Measurements from ENCODE around the gene SYNE3.

- TF ChIP-seq EZH2 (IDR thresholded peaks at IDR 0.05; ENCODE audit: borderline replicate concordance) (no peak), CTCF (IDR thresholded peaks at IDR 0.05; ENCODE audit: poor library complexity) (no peak), EZH2phosphoT487 (IDR thresholded peaks at IDR 0.05; ENCODE audit: low read depth, severe bottlenecking, unreplicated experiment) (no peak)
Observed at GRCh38 chr14:95524706-95525512, 8.5 kb upstream of the SYNE3 start.

Data from hepatocyte (in vitro differentiated cells).